ENCODE data around the gene WDR70. TPM values are rescaled to one million over a fixed set of nuclear protein-coding genes. Genes with fewer than 3 reads are reported as not detected.

The WDR70 gene
- polyA plus RNA-seq, 1 of the 3 experiments (the other 2 are of a cell fraction) = 14.2 TPM

DNA sequence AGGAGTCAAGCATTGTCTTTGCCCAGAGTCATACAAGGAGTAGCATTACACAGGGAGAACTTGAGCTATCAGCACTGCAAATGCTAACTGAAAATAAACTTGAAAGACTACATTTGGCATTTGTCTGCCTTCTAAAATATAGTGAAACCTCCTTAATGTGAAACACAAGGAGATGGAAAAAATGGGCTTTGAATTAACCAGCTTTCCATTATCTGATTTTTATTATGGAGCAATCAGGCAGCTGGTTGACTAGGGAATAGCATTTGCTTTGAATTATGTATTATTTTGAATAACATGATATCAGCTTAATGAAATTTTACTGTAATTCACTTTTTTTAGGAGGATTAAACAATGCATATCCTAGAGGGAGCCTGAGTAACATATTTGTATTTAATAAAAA, 329.9 kb downstream of the WDR70 start:
- Histone ChIP-seq H4K20me1 (ENCODE audit: insufficient read depth) (no peaks in the 10 kb centered on the region), H3K4me1 (ENCODE audit: control insufficient read depth in 1 of 2, insufficient read depth in 2 of 2, low read depth in 1 of 2, low read length in 1 of 2) (peaks cover 0 to 6% of the 10 kb centered on the region in 2 experiments; a peak in 2 of 4 replicates), H3K4me2 (no peak overlapping the region), H3K36me3 (replicated peaks in 1 of 2; ENCODE audit: control insufficient read depth in 1 of 2, insufficient read depth in 2 of 2, low read length in 1 of 2) (no peaks in the 10 kb centered on the region), H3K9me2 (no peaks in the 10 kb centered on the region), H3K9me3 (no peaks in the 10 kb centered on the region), H2AFZ (ENCODE audit: low read depth) (no peak overlapping the region), H3K27me3 (ENCODE audit: insufficient read depth) (no peaks in the 10 kb centered on the region), H3K9ac (no peak overlapping the region), H3F3A (replicated peaks; ENCODE audit: insufficient read depth) (peaks cover 8% of the 10 kb centered on the region), H3K27ac (ENCODE audit: low read depth in 2 of 2, low read length in 1 of 2) (peak overlapping the region in 1 of 2 experiments; percentile 18; a peak in 1 of 4 replicates), H3K79me2 (ENCODE audit: insufficient read depth) (no peaks in the 10 kb centered on the region), H3K4me3 (ENCODE audit: low read depth in 2 of 2, low read length in 1 of 2) (no peak overlapping the region)
- POLR2A ChIA-PET = no interaction called here
- CTCF ChIA-PET = interaction anchor here (0.6 kb wide), 1 partner anchor 39 kb away, joined by 3 read pairs; no protein-coding TSS in a partner anchor
- no peak for DNase-seq
- TF ChIP-seq, protein P1, sequence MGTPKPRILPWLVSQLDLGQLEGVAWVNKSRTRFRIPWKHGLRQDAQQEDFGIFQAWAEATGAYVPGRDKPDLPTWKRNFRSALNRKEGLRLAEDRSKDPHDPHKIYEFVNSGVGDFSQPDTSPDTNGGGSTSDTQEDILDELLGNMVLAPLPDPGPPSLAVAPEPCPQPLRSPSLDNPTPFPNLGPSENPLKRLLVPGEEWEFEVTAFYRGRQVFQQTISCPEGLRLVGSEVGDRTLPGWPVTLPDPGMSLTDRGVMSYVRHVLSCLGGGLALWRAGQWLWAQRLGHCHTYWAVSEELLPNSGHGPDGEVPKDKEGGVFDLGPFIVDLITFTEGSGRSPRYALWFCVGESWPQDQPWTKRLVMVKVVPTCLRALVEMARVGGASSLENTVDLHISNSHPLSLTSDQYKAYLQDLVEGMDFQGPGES (IDR thresholded peaks at IDR 0.05; ENCODE audit: low read depth, low read length) = no peak
- peak; percentile 53 for TF ChIP-seq TCF12 (IDR thresholded peaks at IDR 0.05)
- TF ChIP-seq, protein P2, sequence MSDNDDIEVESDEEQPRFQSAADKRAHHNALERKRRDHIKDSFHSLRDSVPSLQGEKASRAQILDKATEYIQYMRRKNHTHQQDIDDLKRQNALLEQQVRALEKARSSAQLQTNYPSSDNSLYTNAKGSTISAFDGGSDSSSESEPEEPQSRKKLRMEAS (IDR thresholded peaks at IDR 0.05; ENCODE audit: low read depth) = no peak
- TF ChIP-seq NRF1 (IDR thresholded peaks at IDR 0.05; ENCODE audit: low read depth, low read length) = no peak
- peak in 1 of 2 experiments; percentile 65; a peak in 2 of 4 replicates for TF ChIP-seq EP300 (IDR thresholded peaks at IDR 0.05; ENCODE audit: borderline replicate concordance in 1 of 2, low read depth in 1 of 2, low read length in 1 of 2)
- TF ChIP-seq GATA2 (CRISPR knock-in tag; IDR thresholded peaks at IDR 0.05) = peak; percentile 11; the same call in 1 of the 2 replicates
- TF ChIP-seq RFX5 (IDR thresholded peaks at IDR 0.05; ENCODE audit: low read length) = no peak

DNA sequence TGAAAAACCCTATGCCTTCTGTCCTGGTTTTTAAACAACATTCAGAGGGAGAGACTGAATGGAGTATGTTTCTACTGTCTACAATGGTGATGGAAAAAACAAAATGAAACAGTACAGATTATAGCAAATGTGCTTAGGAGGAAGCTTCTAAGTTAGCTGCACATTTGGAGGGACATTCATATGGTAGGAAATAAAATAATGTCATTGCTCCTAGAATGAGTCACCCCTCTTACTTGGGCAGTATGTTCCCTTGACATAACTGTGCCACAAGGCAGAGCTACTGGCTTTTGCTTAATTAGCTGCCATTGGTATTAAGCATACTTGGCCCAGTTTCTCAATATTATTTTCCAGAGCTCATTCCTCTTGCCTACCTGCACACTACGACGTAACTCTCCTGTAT, 331.8 kb downstream of the WDR70 start:
- Histone ChIP-seq H4K20me1 (ENCODE audit: insufficient read depth) (no peaks in the 10 kb centered on the region), H3K9me2 (no peaks in the 10 kb centered on the region), H3K4me2 (no peak overlapping the region), H3F3A (replicated peaks; ENCODE audit: insufficient read depth) (peaks cover 13% of the 10 kb centered on the region), H3K27me3 (ENCODE audit: insufficient read depth) (no peaks in the 10 kb centered on the region), H2AFZ (ENCODE audit: low read depth) (no peak overlapping the region), H3K9ac (no peak overlapping the region), H3K36me3 (replicated peaks in 1 of 2; ENCODE audit: control insufficient read depth in 1 of 2, insufficient read depth in 2 of 2, low read length in 1 of 2) (no peaks in the 10 kb centered on the region), H3K9me3 (no peaks in the 10 kb centered on the region), H3K79me2 (ENCODE audit: insufficient read depth) (no peaks in the 10 kb centered on the region), H3K4me3 (ENCODE audit: low read depth in 2 of 2, low read length in 1 of 2) (no peak overlapping the region), H3K27ac (ENCODE audit: low read depth in 2 of 2, low read length in 1 of 2) (peak overlapping the region in 1 of 2 experiments; percentile 19; a peak in 1 of 4 replicates), H3K4me1 (ENCODE audit: control insufficient read depth in 1 of 2, insufficient read depth in 2 of 2, low read depth in 1 of 2, low read length in 1 of 2) (peaks cover 0 to 14% of the 10 kb centered on the region in 2 experiments)
- no peak for DNase-seq
- TF ChIP-seq FOSL2 (IDR thresholded peaks at IDR 0.05; ENCODE audit: borderline replicate concordance, low read depth) (peak; percentile 19; the same call in 1 of the 2 replicates), TEAD4 (IDR thresholded peaks at IDR 0.05; ENCODE audit: borderline replicate concordance, insufficient read depth) (no peak), TCF12 (IDR thresholded peaks at IDR 0.05) (peak; percentile 32; the same call in 1 of the 2 replicates)
- WGBS (ENCODE audit: low lambda C conversion rate) = 88% methylated on average over 2 of the region's 2 CpGs
- CTCF ChIA-PET = no interaction called here
- POLR2A ChIA-PET = no interaction called here

DNA sequence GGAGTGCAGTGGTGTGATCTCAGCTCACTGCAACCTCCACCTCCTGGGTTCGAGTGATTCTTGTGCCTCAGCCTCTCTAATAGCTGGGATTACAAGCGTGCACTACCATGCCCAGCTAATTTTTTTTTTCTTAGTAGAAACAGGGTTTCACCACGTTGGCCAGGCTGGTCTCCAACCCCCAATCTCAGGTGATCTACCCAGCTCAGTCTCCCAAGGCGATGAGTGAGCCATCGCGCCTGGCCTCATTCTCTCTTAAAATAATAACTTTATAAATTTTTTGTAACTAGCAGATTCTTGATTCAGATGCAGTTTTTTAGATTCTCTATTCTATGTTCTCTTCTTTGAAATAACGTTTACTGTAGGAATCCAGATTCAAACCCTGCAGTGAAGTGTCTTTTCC, 333.6 kb downstream of the WDR70 start:
- Histone ChIP-seq H3K9me2 (no peaks in the 10 kb centered on the region), H3F3A (replicated peaks; ENCODE audit: insufficient read depth) (peaks cover 30% of the 10 kb centered on the region), H3K79me2 (ENCODE audit: insufficient read depth) (no peaks in the 10 kb centered on the region), H3K36me3 (replicated peaks in 1 of 2; ENCODE audit: control insufficient read depth in 1 of 2, insufficient read depth in 2 of 2, low read length in 1 of 2) (no peaks in the 10 kb centered on the region), H3K27me3 (ENCODE audit: insufficient read depth) (no peaks in the 10 kb centered on the region), H3K27ac (ENCODE audit: low read depth in 2 of 2, low read length in 1 of 2) (no peak overlapping the region), H3K4me1 (ENCODE audit: control insufficient read depth in 1 of 2, insufficient read depth in 2 of 2, low read depth in 1 of 2, low read length in 1 of 2) (peaks cover 5 to 25% of the 10 kb centered on the region in 2 experiments), H3K4me2 (no peak overlapping the region), H2AFZ (ENCODE audit: low read depth) (no peak overlapping the region), H4K20me1 (ENCODE audit: insufficient read depth) (no peaks in the 10 kb centered on the region), H3K4me3 (ENCODE audit: low read depth in 2 of 2, low read length in 1 of 2) (no peak overlapping the region), H3K9ac (no peak overlapping the region), H3K9me3 (no peaks in the 10 kb centered on the region)
- DNase-seq = no peak
- POLR2A ChIA-PET = no interaction called here
- 92% methylated on average over 7 of the region's 7 CpGs for WGBS (ENCODE audit: low lambda C conversion rate)
- TF ChIP-seq EP300 (IDR thresholded peaks at IDR 0.05; ENCODE audit: borderline replicate concordance in 1 of 2, low read depth in 1 of 2, low read length in 1 of 2) = no peak
- TF ChIP-seq REST (IDR thresholded peaks at IDR 0.05; ENCODE audit: low read depth, low read length) = no peak
- no peak for TF ChIP-seq POLR2AphosphoS5 (IDR thresholded peaks at IDR 0.05; ENCODE audit: low read depth, low read length)
- TF ChIP-seq FOXM1 (IDR thresholded peaks at IDR 0.05; ENCODE audit: low read depth) = no peak
- TF ChIP-seq TAF1 (IDR thresholded peaks at IDR 0.05; ENCODE audit: borderline replicate concordance, low read depth, low read length) = no peak
- no peak for TF ChIP-seq GATA2 (CRISPR knock-in tag; IDR thresholded peaks at IDR 0.05)
- no peak for TF ChIP-seq NFIC (IDR thresholded peaks at IDR 0.05; ENCODE audit: borderline replicate concordance)
- TF ChIP-seq USF1 (IDR thresholded peaks at IDR 0.05; ENCODE audit: borderline replicate concordance, low read depth) = no peak
- no peak for TF ChIP-seq RFX5 (IDR thresholded peaks at IDR 0.05; ENCODE audit: low read length)
- TF ChIP-seq MXI1 (IDR thresholded peaks at IDR 0.05; ENCODE audit: low read depth, low read length) = no peak
- CTCF ChIA-PET = interaction anchor here (1.6 kb wide), 1 partner anchor 11 kb away, joined by 4 read pairs; no protein-coding TSS in a partner anchor
